ENCODE measurements around the gene DNHD1. TPM values are rescaled to one million over a fixed set of nuclear protein-coding genes. Genes with fewer than 3 reads are reported as not detected.

The DNHD1 gene
- total RNA-seq, 4 donors from 2014 or later: 2.9 to 20.9 (median 9.8) TPM

DNA sequence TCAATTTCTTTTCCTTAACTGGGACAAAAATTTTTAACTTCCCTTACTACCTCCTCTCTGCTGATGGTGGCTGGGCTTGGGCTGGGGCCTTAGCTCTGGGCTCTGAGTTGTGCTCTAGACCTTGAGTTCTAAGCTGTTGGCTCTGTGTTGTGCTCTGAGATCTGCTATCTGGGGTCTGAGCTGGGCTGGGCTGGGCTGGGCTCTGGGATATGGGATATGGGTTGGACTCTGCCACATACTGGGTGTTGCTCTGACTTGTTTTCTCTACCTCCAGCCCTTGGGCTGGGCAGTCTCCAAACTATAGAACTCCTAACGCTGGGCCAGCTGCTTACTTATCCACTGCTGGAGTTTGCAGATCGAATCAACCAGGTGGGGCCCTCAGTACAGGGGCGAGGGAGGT is 41.9 kb downstream of the DNHD1 start:
- TF ChIP-seq EP300 (IDR thresholded peaks at IDR 0.05): no peak
- TF ChIP-seq, protein P1, sequence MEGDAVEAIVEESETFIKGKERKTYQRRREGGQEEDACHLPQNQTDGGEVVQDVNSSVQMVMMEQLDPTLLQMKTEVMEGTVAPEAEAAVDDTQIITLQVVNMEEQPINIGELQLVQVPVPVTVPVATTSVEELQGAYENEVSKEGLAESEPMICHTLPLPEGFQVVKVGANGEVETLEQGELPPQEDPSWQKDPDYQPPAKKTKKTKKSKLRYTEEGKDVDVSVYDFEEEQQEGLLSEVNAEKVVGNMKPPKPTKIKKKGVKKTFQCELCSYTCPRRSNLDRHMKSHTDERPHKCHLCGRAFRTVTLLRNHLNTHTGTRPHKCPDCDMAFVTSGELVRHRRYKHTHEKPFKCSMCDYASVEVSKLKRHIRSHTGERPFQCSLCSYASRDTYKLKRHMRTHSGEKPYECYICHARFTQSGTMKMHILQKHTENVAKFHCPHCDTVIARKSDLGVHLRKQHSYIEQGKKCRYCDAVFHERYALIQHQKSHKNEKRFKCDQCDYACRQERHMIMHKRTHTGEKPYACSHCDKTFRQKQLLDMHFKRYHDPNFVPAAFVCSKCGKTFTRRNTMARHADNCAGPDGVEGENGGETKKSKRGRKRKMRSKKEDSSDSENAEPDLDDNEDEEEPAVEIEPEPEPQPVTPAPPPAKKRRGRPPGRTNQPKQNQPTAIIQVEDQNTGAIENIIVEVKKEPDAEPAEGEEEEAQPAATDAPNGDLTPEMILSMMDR (IDR thresholded peaks at IDR 0.05): no peak
- no peak for TF ChIP-seq POLR2A (IDR thresholded peaks at IDR 0.05)
- TF ChIP-seq POLR2AphosphoS5 (IDR thresholded peaks at IDR 0.05): no peak
- no peak for ATAC-seq
- no CpG with 5 or more reads among the region's 3 CpGs for whole genome bisulfite sequencing, 2 donors (ENCODE audit: low coverage in 1 of 2)

DNA sequence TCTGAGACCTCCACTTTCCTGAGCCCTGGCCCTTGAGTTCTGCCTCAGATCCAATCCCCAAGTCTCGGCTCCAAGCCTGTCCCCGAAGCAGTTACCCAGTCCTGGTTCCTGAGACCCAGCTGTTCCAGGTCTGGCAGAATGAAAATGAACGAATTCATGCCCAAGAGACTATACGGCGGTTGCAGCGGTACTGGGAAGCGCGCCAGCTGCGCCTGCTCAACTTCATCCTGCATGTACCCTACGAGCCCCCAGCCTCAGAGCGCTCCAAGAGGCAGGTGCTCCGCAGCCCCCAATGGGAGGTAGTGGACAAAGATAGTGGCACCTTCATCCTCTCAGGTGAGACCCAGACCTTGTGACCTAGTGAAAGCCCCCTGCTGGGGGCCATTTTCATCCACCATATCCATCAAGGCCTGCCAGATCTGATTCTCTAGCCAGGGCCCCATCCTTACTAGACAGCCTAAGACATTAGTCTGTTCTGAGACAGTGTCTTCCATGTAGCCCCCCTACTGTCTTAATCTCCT is 42.7 kb downstream of the DNHD1 start:
- TF ChIP-seq POLR2A (IDR thresholded peaks at IDR 0.05) (no peak), EP300 (IDR thresholded peaks at IDR 0.05) (no peak), POLR2AphosphoS5 (IDR thresholded peaks at IDR 0.05) (no peak)
- Histone ChIP-seq H3K9me3 (no peaks in the 10 kb centered on the region), H3K27me3 (no peaks in the 10 kb centered on the region), H3K4me1 (no peaks in the 10 kb centered on the region), H3K36me3 (peaks cover 0 to 14% of the 10 kb centered on the region in 2 donors), H3K4me3 (no peak overlapping the region), H3K27ac (no peak overlapping the region)
- 100% methylated on average over 3 of the region's 12 CpGs; no CpG with 5 or more reads in 1 of the 2 donors for WGBS, 2 donors (ENCODE audit: low coverage in 1 of 2)
- ATAC-seq: no peak

More for the DNA sequence above, 41.9 kb downstream of the DNHD1 start:
- Histone ChIP-seq H3K27me3 (no peaks in the 10 kb centered on the region), H3K4me1 (no peaks in the 10 kb centered on the region), H3K36me3 (peaks cover 0 to 14% of the 10 kb centered on the region in 2 donors), H3K4me3 (no peak overlapping the region), H3K27ac (no peak overlapping the region), H3K9me3 (no peaks in the 10 kb centered on the region)

DNA sequence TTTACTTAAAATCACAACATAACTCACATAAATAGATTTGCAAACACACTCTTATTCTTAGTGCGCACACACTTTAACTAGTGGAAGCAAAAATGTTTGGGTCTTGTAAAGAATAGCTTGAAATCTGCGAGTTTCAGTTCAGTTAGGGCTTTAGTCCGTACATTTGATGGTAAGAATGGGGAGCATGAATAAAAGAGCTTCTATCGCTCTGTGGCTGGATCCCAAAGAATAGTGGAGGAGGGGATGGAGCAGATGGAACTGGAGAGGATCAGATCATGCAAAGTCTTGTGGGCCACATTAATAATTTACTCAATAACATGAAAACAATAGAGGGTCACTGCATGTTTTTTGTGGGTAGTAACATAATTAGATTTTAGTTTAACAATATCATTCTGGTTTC is 44.3 kb downstream of the DNHD1 start:
- 71 to 87% methylated on average over 3 to 4 of the region's 4 CpGs for WGBS, 2 donors (ENCODE audit: low coverage in 1 of 2)
- no peak for ATAC-seq
- no peak overlapping the region for H3K27ac ChIP-seq
- H3K36me3 ChIP-seq: peaks cover 0 to 29% of the 10 kb centered on the region in 2 donors
- no peaks in the 10 kb centered on the region for H3K4me1 ChIP-seq
- no peaks in the 10 kb centered on the region for H3K9me3 ChIP-seq
- H3K27me3 ChIP-seq: no peaks in the 10 kb centered on the region
- TF ChIP-seq POLR2AphosphoS5 (IDR thresholded peaks at IDR 0.05) (no peak), EP300 (IDR thresholded peaks at IDR 0.05) (no peak), POLR2A (IDR thresholded peaks at IDR 0.05) (no peak)
- H3K4me3 ChIP-seq: no peak overlapping the region

- H3K27ac ChIP-seq: no peak overlapping the region
- WGBS, 2 donors (ENCODE audit: low coverage in 1 of 2): 76 to 80% methylated on average over 2 of the region's 2 CpGs
- peaks cover 0 to 43% of the 10 kb centered on the region in 2 donors for H3K36me3 ChIP-seq
- TF ChIP-seq EP300 (IDR thresholded peaks at IDR 0.05) (no peak), POLR2A (IDR thresholded peaks at IDR 0.05) (no peak)
- TF ChIP-seq, protein P1 (IDR thresholded peaks at IDR 0.05): no peak
- no peaks in the 10 kb centered on the region for H3K4me1 ChIP-seq
- no peaks in the 10 kb centered on the region for H3K27me3 ChIP-seq
- no peak for ATAC-seq
- H3K9me3 ChIP-seq: no peaks in the 10 kb centered on the region
- no peak overlapping the region for H3K4me3 ChIP-seq
These were observed 45.6 kb downstream of the DNHD1 start for GRCh38 chr11:6542727-6543126.

DNA sequence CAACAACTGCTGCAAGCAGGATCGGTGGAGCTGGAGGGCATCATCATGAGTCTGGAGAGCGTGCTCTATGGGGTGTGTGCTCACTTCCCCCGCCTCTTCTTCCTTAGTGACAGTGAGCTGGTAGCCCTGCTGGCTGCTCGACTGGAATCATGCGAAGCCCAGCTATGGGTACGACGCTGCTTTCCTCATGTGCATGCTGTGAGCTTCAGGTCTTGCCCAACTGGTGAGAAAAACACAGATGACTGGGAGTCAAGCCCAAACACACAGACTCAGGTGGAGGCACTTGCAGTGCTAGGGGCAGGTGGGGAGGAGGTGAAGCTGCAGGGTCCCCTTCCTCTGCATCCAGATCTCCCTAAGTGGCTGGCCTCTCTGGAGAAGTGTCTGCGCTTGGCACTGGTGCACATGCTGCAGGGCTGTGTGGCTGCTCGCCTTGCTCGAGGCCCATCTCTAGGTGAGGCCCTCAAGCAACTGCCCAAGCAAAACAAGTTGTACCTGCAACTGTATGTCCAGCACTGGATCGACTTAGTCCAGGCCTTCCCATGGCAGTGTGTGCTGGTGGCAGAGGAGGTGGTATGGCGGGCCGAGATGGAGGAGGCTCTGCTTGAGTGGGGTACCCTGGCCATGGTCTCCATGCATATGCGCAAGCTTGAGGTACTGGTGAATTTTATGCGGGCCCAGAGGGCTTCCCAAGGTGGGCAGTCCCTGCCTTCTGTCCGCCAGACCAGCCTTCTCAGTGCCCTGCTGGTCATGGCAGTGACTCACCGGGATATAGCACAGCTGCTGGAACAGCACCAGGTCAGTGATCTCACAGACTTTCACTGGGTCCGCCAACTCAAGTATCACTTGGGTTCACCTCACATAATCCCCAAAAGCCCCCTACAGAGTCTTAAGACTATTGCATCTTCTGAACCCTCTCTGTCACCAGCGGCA is 48.1 kb downstream of the DNHD1 start:
- WGBS, 2 donors (ENCODE audit: low coverage in 1 of 2): 100% methylated on average over 1 to 5 of the region's 19 CpGs
- no peaks in the 10 kb centered on the region for H3K9me3 ChIP-seq
- no peak overlapping the region for H3K27ac ChIP-seq
- no peak overlapping the region for H3K4me3 ChIP-seq
- no peaks in the 10 kb centered on the region for H3K4me1 ChIP-seq
- H3K36me3 ChIP-seq: peaks cover 0 to 59% of the 10 kb centered on the region in 2 donors
- peak; percentile 22 for ATAC-seq
- no peaks in the 10 kb centered on the region for H3K27me3 ChIP-seq
- TF ChIP-seq, protein P1 (IDR thresholded peaks at IDR 0.05): no peak
- TF ChIP-seq POLR2A (IDR thresholded peaks at IDR 0.05) (no peak), POLR2AphosphoS5 (IDR thresholded peaks at IDR 0.05) (no peak), EP300 (IDR thresholded peaks at IDR 0.05) (no peak)
